K562 (cell line): ENCODE results near the gene IGFALS. TPM values are rescaled to one million over a fixed set of nuclear protein-coding genes. Genes with fewer than 3 reads are reported as not detected.

ENCODE experiments used
- CEBPG ChIP-seq, 3 experiments: fragments of 200-800 bp in 1 of 3; sonication (Bioruptor generic) in 1 of 3; sonication (generic) in 1 of 3; formaldehyde crosslinking in 1 of 3; IDR thresholded peaks in 2 of 3; conservative IDR thresholded peaks in 1 of 3; 2 replicates each; pipeline versions ENCODE4 v1.6.1 to v1.8.0; 2016 to 2022; ENCODE audit warnings: missing compliant biosample characterization in 2 of 3, missing genetic modification characterization in 2 of 3, mild to moderate bottlenecking in 1 of 3, missing genetic modification reagents in 1 of 3
- PYGO2 ChIP-seq: fragments of 450-650 bp; IDR thresholded peaks from 2 replicates; pipeline ENCODE4 v1.6.1; 2016; ENCODE audit warnings: mild to moderate bottlenecking, missing genetic modification characterization, moderate library complexity, missing compliant biosample characterization
- TCFL5 ChIP-seq: fragments of 250-450 bp; sonication (Bioruptor Pico); conservative IDR thresholded peaks from 2 replicates; pipeline ENCODE4 v1.6.1; 2021; ENCODE audit warnings: mild to moderate bottlenecking, moderate library complexity, matching md5 sums
- ZNF584 ChIP-seq: fragments of 200-800 bp; sonication (Bioruptor generic); IDR thresholded peaks from 2 replicates; pipeline ENCODE4 v1.6.1; 2016; ENCODE audit warnings: low read depth, mild to moderate bottlenecking, missing genetic modification characterization, missing compliant biosample characterization
- polyA plus RNA-seq, 8 experiments: library from polyadenylated mRNA; depleted of rRNA in 4 of 8; stranded (reverse) in 5 of 8; unstranded in 3 of 8; fragments of >200 nt; fragmentation: Nextera tagmentation in 2 of 8; fragmentation: Illumina TruSeq in 1 of 8; extraction: Ambion mirVana in 2 of 8; extraction: Trizol in 1 of 8; gene quantifications; 2 replicates each; pipeline versions ENCODE4 v1.2.1 to v1.2.3, GENCODE V29; 2011 to 2014; ENCODE audit warnings: inconsistent platforms in 1 of 8, missing spikeins in 1 of 8
- total RNA-seq, 7 experiments: library from RNA; depleted of rRNA in 6 of 7; stranded (reverse); fragments of >200 nt in 6 of 7; fragmentation: Illumina TruSeq in 2 of 7; extraction: Trizol in 2 of 7; gene quantifications; 2 replicates each; pipeline versions ENCODE4 v1.2.1 to v1.2.3, GENCODE V29; 2011 to 2021; ENCODE audit warnings: low replicate concordance in 1 of 7
- TF ChIP-seq, protein P1 (sequence below): fragments of 450-650 bp; formaldehyde crosslinking; IDR thresholded peaks from 2 replicates; pipeline ENCODE4 v1.4.0; 2020; ENCODE audit warnings: mild to moderate bottlenecking, moderate library complexity
- TF ChIP-seq, protein P2 (sequence below): sonication (generic); formaldehyde crosslinking; IDR thresholded peaks from 2 replicates; pipeline ENCODE4 v1.9.0; 2022; ENCODE audit warnings: mild to moderate bottlenecking, missing genetic modification reagents
- TF ChIP-seq, protein P3 (sequence below): sonication (generic); formaldehyde crosslinking; IDR thresholded peaks from 2 replicates; pipeline ENCODE4 v1.8.0; 2022; ENCODE audit warnings: mild to moderate bottlenecking, missing genetic modification reagents
- TF ChIP-seq, protein P4 (sequence below): fragments of 450-650 bp; formaldehyde crosslinking; IDR thresholded peaks from 2 replicates; pipeline ENCODE4 v1.4.0; 2020; ENCODE audit warnings: mild to moderate bottlenecking, moderate library complexity
- TF ChIP-seq, protein P5 (sequence below): sonication (generic); formaldehyde crosslinking; IDR thresholded peaks from 2 replicates; pipeline ENCODE4 v1.8.1; 2023; ENCODE audit warnings: mild to moderate bottlenecking, missing genetic modification reagents
- TF ChIP-seq, protein P6 (sequence below), 3 experiments: fragments of 200-800 bp in 1 of 3; sonication (Bioruptor generic) in 1 of 3; sonication (generic) in 1 of 3; formaldehyde crosslinking in 1 of 3; IDR thresholded peaks; 2 replicates each; pipeline versions ENCODE4 v1.6.1 to v1.8.0; 2016 to 2022; ENCODE audit warnings: mild to moderate bottlenecking in 2 of 3, missing compliant biosample characterization in 2 of 3, missing genetic modification characterization in 2 of 3, missing genetic modification reagents in 1 of 3

Gene IGFALS
- total and polyA plus RNA-seq, 9 of the 15 experiments (the other 6 are each of a cell fraction or from before 2014, with no cell fraction given), result not detected

DNA sequence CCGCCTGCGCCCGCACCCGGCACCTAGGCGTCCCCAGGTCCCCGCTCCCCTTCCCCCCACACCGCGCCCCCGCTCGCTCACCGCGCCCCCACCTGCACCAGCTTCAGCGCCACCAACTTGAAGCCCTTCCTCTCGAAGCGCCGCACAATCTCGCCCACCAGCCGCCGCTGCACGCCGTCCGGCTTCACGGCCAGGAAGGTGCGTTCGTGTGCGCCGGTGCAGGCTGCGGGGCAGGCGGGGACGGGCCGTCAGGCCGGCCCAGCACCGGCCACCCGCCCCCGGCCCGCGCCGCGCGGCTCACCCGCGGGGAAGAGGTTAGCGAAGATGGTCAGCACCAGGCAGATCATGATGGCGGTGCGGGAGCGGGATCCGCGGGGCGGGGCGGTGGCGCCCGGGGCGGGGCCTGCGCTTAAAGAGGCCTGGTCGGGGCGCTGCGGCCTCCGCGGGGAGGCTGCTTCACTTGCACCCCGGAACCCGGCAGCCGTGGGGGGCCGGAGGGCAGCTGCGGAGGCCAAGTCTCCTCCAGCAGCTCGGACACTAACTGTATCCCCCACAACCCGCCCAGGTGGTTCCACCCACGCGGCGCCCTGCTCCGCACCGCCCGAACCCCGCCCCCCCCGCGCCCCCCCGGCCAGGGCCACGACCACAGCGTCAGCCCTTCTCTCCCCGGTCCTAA, 22.2 kb downstream of the IGFALS start, which contains the start of gene NME3 (continued):
- TF ChIP-seq, protein P1, sequence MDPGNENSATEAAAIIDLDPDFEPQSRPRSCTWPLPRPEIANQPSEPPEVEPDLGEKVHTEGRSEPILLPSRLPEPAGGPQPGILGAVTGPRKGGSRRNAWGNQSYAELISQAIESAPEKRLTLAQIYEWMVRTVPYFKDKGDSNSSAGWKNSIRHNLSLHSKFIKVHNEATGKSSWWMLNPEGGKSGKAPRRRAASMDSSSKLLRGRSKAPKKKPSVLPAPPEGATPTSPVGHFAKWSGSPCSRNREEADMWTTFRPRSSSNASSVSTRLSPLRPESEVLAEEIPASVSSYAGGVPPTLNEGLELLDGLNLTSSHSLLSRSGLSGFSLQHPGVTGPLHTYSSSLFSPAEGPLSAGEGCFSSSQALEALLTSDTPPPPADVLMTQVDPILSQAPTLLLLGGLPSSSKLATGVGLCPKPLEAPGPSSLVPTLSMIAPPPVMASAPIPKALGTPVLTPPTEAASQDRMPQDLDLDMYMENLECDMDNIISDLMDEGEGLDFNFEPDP (CRISPR knock-in tag), result no peak
- TF ChIP-seq, protein P2, sequence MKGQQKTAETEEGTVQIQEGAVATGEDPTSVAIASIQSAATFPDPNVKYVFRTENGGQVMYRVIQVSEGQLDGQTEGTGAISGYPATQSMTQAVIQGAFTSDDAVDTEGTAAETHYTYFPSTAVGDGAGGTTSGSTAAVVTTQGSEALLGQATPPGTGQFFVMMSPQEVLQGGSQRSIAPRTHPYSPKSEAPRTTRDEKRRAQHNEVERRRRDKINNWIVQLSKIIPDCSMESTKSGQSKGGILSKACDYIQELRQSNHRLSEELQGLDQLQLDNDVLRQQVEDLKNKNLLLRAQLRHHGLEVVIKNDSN (CRISPR knock-in tag), result no peak
- TF ChIP-seq ZNF584 (CRISPR knock-in tag), result no peak
- TF ChIP-seq, protein P3, sequence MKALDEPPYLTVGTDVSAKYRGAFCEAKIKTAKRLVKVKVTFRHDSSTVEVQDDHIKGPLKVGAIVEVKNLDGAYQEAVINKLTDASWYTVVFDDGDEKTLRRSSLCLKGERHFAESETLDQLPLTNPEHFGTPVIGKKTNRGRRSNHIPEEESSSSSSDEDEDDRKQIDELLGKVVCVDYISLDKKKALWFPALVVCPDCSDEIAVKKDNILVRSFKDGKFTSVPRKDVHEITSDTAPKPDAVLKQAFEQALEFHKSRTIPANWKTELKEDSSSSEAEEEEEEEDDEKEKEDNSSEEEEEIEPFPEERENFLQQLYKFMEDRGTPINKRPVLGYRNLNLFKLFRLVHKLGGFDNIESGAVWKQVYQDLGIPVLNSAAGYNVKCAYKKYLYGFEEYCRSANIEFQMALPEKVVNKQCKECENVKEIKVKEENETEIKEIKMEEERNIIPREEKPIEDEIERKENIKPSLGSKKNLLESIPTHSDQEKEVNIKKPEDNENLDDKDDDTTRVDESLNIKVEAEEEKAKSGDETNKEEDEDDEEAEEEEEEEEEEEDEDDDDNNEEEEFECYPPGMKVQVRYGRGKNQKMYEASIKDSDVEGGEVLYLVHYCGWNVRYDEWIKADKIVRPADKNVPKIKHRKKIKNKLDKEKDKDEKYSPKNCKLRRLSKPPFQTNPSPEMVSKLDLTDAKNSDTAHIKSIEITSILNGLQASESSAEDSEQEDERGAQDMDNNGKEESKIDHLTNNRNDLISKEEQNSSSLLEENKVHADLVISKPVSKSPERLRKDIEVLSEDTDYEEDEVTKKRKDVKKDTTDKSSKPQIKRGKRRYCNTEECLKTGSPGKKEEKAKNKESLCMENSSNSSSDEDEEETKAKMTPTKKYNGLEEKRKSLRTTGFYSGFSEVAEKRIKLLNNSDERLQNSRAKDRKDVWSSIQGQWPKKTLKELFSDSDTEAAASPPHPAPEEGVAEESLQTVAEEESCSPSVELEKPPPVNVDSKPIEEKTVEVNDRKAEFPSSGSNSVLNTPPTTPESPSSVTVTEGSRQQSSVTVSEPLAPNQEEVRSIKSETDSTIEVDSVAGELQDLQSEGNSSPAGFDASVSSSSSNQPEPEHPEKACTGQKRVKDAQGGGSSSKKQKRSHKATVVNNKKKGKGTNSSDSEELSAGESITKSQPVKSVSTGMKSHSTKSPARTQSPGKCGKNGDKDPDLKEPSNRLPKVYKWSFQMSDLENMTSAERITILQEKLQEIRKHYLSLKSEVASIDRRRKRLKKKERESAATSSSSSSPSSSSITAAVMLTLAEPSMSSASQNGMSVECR (CRISPR knock-in tag), result 0 out of 2 replicates have a peak, but pooled peaks have one; percentile 15
- TF ChIP-seq, protein P4, sequence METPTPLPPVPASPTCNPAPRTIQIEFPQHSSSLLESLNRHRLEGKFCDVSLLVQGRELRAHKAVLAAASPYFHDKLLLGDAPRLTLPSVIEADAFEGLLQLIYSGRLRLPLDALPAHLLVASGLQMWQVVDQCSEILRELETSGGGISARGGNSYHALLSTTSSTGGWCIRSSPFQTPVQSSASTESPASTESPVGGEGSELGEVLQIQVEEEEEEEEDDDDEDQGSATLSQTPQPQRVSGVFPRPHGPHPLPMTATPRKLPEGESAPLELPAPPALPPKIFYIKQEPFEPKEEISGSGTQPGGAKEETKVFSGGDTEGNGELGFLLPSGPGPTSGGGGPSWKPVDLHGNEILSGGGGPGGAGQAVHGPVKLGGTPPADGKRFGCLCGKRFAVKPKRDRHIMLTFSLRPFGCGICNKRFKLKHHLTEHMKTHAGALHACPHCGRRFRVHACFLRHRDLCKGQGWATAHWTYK, result 0 out of 2 replicates have a peak, but pooled peaks have one; percentile 10
- TF ChIP-seq, protein P5, sequence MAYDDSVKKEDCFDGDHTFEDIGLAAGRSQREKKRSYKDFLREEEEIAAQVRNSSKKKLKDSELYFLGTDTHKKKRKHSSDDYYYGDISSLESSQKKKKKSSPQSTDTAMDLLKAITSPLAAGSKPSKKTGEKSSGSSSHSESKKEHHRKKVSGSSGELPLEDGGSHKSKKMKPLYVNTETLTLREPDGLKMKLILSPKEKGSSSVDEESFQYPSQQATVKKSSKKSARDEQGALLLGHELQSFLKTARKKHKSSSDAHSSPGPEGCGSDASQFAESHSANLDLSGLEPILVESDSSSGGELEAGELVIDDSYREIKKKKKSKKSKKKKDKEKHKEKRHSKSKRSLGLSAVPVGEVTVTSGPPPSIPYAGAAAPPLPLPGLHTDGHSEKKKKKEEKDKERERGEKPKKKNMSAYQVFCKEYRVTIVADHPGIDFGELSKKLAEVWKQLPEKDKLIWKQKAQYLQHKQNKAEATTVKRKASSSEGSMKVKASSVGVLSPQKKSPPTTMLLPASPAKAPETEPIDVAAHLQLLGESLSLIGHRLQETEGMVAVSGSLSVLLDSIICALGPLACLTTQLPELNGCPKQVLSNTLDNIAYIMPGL (CRISPR knock-in tag), result no peak
- TF ChIP-seq TCFL5 (CRISPR knock-in tag), result no peak
- no peak for TF ChIP-seq CEBPG (CRISPR knock-in tag; IDR thresholded peaks at IDR 0.05)
- no peak for TF ChIP-seq CEBPG (tag; conservative IDR thresholded peaks at IDR 0.05 in 1 of 2, IDR thresholded peaks at IDR 0.05 in 1 of 2)
- TF ChIP-seq, protein P6, sequence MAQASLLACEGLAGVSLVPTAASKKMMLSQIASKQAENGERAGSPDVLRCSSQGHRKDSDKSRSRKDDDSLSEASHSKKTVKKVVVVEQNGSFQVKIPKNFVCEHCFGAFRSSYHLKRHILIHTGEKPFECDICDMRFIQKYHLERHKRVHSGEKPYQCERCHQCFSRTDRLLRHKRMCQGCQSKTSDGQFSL (CRISPR knock-in tag; IDR thresholded peaks at IDR 0.05), result peak; percentile 56; the same call in 1 of the 2 replicates
- TF ChIP-seq, protein P6 (tag; IDR thresholded peaks at IDR 0.05), result peak in 1 of 2 experiments; percentile 95; a peak in 2 of 4 replicates
- no peak for TF ChIP-seq PYGO2 (tag)
